Measurements from ENCODE around the gene C6orf52. TPM values are rescaled to one million over a fixed set of nuclear protein-coding genes. Genes with fewer than 3 reads are reported as not detected.

C6orf52 gene
- total and polyA plus RNA-seq, 9 of the 15 experiments (the other 6 are each of a cell fraction or from before 2014, with no cell fraction given) = 6.7 to 37.0 (median 11.1) TPM

DNA sequence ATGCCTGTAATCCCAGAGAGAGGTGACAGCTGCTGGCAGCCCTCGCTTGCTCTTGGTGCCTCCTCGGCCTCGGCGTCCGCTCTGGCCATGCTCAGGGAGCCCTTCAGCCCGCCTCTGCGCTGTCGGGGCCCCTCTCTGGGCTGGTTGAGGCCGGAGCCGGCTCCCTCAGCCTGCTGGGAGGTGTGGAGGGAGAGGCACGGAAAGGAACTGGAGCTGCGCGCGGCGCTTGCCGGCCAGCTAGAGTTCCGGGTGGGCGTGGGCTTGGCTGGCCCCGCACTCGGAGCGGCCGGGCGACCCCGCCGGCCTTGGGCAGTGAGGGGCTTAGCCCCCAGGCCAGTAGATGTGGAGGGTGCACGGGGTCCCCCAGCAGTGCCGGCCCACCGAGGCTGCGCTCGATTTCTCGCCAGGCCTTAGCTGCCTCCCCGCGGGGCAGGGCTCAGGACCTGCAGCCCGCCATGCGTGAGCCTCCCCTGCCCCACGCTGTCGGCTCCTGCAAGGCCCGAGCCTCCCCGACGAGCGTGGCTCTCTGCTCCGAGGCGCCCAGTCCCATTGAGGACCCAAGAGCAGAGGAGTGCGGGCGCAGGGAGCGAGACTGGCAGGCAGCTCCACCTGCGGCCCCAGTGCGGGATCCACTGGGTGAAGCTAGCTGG is 34.6 kb downstream of the C6orf52 start (continued):
- TF ChIP-seq ZNF75A (CRISPR knock-in tag; IDR thresholded peaks at IDR 0.05) = no peak
- 0 out of 4 replicates have a peak, but pooled peaks have one; percentile 17 to 54 for TF ChIP-seq MAZ (CRISPR knock-in tag; conservative IDR thresholded peaks at IDR 0.05 in 1 of 2, IDR thresholded peaks at IDR 0.05 in 1 of 2)
- TF ChIP-seq ATF6 (CRISPR knock-in tag; IDR thresholded peaks at IDR 0.05) = no peak
- TF ChIP-seq ZNF583 (CRISPR knock-in tag; IDR thresholded peaks at IDR 0.05) = no peak
- no peak for TF ChIP-seq CHD4 (IDR thresholded peaks at IDR 0.05; ENCODE audit: insufficient read depth, insufficient replicate concordance, low read depth, low read length, poor library complexity, severe bottlenecking)
- TF ChIP-seq ZNF217 (CRISPR knock-in tag; IDR thresholded peaks at IDR 0.05) = no peak
- no peak for TF ChIP-seq SIX5 (IDR thresholded peaks at IDR 0.05; ENCODE audit: borderline replicate concordance in 1 of 2, insufficient read depth in 1 of 2, low read depth in 1 of 2, low read length in 2 of 2)
- peak; percentile 40 for TF ChIP-seq HMGN3 (IDR thresholded peaks at IDR 0.05; ENCODE audit: borderline replicate concordance, extremely low read depth, insufficient read length, low read depth, low read length)
- TF ChIP-seq ZNF764 (CRISPR knock-in tag; IDR thresholded peaks at IDR 0.05; ENCODE audit: low read depth) = no peak
- no peak for TF ChIP-seq MYBL2 (IDR thresholded peaks at IDR 0.05; ENCODE audit: low read depth)
- TF ChIP-seq MYBL2 (CRISPR knock-in tag; IDR thresholded peaks at IDR 0.05; ENCODE audit: borderline replicate concordance) = no peak
- no peak for TF ChIP-seq EWSR1 (IDR thresholded peaks at IDR 0.05; ENCODE audit: borderline replicate concordance, low read depth, partially characterized antibody)
- no peak for TF ChIP-seq ZNF57 (CRISPR knock-in tag; IDR thresholded peaks at IDR 0.05)
- no peak for TF ChIP-seq SMARCA4 (IDR thresholded peaks at IDR 0.05)
- TF ChIP-seq ZNF3 (CRISPR knock-in tag; IDR thresholded peaks at IDR 0.05) = no peak
- no peak for TF ChIP-seq FOXJ2 (tag; IDR thresholded peaks at IDR 0.05)
- TF ChIP-seq, protein P1, sequence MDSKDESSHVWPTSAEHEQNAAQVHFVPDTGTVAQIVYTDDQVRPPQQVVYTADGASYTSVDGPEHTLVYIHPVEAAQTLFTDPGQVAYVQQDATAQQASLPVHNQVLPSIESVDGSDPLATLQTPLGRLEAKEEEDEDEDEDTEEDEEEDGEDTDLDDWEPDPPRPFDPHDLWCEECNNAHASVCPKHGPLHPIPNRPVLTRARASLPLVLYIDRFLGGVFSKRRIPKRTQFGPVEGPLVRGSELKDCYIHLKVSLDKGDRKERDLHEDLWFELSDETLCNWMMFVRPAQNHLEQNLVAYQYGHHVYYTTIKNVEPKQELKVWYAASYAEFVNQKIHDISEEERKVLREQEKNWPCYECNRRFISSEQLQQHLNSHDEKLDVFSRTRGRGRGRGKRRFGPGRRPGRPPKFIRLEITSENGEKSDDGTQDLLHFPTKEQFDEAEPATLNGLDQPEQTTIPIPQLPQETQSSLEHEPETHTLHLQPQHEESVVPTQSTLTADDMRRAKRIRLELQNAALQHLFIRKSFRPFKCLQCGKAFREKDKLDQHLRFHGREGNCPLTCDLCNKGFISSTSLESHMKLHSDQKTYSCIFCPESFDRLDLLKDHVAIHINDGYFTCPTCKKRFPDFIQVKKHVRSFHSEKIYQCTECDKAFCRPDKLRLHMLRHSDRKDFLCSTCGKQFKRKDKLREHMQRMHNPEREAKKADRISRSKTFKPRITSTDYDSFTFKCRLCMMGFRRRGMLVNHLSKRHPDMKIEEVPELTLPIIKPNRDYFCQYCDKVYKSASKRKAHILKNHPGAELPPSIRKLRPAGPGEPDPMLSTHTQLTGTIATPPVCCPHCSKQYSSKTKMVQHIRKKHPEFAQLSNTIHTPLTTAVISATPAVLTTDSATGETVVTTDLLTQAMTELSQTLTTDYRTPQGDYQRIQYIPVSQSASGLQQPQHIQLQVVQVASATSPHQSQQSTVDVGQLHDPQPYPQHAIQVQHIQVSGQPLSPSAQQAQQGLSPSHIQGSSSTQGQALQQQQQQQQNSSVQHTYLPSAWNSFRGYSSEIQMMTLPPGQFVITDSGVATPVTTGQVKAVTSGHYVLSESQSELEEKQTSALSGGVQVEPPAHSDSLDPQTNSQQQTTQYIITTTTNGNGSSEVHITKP (IDR thresholded peaks at IDR 0.05; ENCODE audit: partially characterized antibody) = peak; percentile 32
- TF ChIP-seq ZNF408 (CRISPR knock-in tag; IDR thresholded peaks at IDR 0.05; ENCODE audit: low read depth) = no peak
- TF ChIP-seq ZBTB7A (IDR thresholded peaks at IDR 0.05; ENCODE audit: borderline replicate concordance, control insufficient read depth, low read depth, low read length) = peak; percentile 49; the same call in 1 of the 2 replicates
- TF ChIP-seq ZNF785 (CRISPR knock-in tag; IDR thresholded peaks at IDR 0.05) = no peak
- no peak for TF ChIP-seq ARID2 (IDR thresholded peaks at IDR 0.05)
- no peak for TF ChIP-seq NCOA4 (IDR thresholded peaks at IDR 0.05; ENCODE audit: partially characterized antibody)
- TF ChIP-seq ZKSCAN3 (CRISPR knock-in tag; IDR thresholded peaks at IDR 0.05) = no peak
